ENCODE measurements around the gene JAG1.

GRCh38 chr20:10646886-10647420 lies 26.8 kb downstream of the JAG1 start:
- TF ChIP-seq ZFP3 (CRISPR knock-in tag; IDR thresholded peaks at IDR 0.05) (no peak), PPARA (CRISPR knock-in tag; IDR thresholded peaks at IDR 0.05; ENCODE audit: borderline replicate concordance) (no peak), RARB (CRISPR knock-in tag; IDR thresholded peaks at IDR 0.05) (no peak), CSDC2 (CRISPR knock-in tag; IDR thresholded peaks at IDR 0.05) (no peak), ZFP30 (CRISPR knock-in tag; IDR thresholded peaks at IDR 0.05) (no peak)
- TF ChIP-seq, protein P1, sequence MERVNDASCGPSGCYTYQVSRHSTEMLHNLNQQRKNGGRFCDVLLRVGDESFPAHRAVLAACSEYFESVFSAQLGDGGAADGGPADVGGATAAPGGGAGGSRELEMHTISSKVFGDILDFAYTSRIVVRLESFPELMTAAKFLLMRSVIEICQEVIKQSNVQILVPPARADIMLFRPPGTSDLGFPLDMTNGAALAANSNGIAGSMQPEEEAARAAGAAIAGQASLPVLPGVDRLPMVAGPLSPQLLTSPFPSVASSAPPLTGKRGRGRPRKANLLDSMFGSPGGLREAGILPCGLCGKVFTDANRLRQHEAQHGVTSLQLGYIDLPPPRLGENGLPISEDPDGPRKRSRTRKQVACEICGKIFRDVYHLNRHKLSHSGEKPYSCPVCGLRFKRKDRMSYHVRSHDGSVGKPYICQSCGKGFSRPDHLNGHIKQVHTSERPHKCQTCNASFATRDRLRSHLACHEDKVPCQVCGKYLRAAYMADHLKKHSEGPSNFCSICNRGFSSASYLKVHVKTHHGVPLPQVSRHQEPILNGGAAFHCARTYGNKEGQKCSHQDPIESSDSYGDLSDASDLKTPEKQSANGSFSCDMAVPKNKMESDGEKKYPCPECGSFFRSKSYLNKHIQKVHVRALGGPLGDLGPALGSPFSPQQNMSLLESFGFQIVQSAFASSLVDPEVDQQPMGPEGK (CRISPR knock-in tag; IDR thresholded peaks at IDR 0.05; ENCODE audit: borderline replicate concordance): no peak
- TF ChIP-seq, protein P2, sequence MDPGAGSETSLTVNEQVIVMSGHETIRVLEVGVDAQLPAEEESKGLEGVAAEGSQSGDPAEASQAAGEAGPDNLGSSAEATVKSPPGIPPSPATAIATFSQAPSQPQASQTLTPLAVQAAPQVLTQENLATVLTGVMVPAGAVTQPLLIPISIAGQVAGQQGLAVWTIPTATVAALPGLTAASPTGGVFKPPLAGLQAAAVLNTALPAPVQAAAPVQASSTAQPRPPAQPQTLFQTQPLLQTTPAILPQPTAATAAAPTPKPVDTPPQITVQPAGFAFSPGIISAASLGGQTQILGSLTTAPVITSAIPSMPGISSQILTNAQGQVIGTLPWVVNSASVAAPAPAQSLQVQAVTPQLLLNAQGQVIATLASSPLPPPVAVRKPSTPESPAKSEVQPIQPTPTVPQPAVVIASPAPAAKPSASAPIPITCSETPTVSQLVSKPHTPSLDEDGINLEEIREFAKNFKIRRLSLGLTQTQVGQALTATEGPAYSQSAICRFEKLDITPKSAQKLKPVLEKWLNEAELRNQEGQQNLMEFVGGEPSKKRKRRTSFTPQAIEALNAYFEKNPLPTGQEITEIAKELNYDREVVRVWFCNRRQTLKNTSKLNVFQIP (CRISPR knock-in tag; IDR thresholded peaks at IDR 0.05; ENCODE audit: borderline replicate concordance, low read depth): no peak
